NCI-H1105 (cell line): Measurements from ENCODE around the gene EXTL1.

ENCODE experiments used
- DNase-seq: peaks from one replicate; lab custom pipeline; 2025; lab: John Stamatoyannopoulos, UW

The EXTL1 gene

GRCh38 chr1:26041978-26042377 is 20.4 kb downstream of the EXTL1 start:
- DNase-seq, result no peak

- DNase-seq, result no peak
Measured at GRCh38 chr1:26043765-26044164, 22.2 kb downstream of the EXTL1 start.

GRCh38 chr1:26044414-26044813 is 22.8 kb downstream of the EXTL1 start:
- DNase-seq, result no peak

- DNase-seq, result no peak
Measured at GRCh38 chr1:26044971-26045721, 23.6 kb downstream of the EXTL1 start.

DNA sequence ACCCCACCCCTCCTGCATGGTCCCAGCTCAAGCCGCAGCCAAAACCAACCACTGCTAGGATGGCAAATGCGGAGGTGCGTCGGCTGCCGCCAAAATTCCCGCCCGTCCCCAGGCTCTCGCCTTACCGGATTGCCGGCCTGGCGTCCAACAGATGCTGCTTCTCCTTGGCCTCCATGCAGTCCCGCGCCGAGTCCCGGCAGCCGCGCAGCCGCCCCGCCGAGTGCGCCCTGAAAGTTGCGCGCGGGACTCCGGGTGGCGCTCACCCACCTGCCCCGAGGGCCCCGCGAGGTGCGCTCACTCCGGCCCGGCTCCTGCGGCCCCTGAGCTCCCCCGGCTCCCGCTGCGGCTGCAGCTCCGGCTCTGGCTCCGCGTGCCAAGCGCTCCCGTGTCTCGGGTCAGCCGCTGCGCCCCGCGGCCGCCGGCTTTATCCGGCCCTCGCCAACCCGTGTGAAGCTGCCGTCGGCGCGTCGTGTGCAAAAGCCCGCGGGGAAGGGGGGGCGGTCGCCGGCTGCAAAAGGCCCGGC is 24.2 kb downstream of the EXTL1 start, which contains the start of gene SLC30A2:
SLC30A2 (minus strand) TSS at position 397 of the 524 bp plus-strand sequence; CDS start at position 175, 222 bp downstream.
- DNase-seq, result peak; percentile 42

GRCh38 chr1:26046246-26047095 is 24.9 kb downstream of the EXTL1 start:
- DNase-seq, result no peak

- no peak for DNase-seq
Measured at GRCh38 chr1:26047278-26047874, 25.8 kb downstream of the EXTL1 start.

DNA sequence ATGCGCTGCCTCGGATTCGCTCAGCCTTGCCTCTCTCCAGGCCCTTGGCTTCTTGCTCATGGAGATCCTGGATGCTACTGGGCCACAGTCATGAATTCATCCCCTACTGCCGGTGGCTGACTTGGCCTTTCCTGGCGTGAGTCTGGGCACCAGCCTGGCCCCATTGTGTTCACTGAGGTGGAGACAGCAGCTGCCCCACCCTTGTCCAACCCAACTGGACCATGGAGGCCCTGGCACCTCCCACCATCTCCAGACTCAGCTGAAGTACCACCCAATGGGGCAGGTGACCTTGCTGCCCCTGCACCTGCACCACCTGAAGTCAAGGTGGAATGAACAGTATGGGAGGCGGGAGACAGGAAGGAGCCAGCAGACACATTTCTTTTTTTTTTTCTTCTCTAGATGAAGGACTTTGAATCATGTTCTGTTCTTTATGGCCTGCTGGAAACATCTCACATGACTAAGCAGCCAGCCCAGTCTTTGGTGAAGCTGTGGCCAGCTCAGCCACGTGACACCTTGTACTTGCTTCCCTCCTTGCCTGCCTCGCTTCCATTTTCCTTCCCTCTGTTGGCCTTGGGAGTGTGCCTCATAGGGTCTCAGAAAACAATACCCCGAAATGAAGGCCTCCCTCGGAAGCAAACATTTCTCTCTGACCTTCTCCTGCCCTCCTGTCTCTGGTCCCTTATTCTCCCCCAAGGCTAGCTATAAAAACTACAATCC is 28.1 kb downstream of the EXTL1 start:
- DNase-seq, result no peak

GRCh38 chr1:26050248-26050640 is 28.7 kb downstream of the EXTL1 start:
- DNase-seq, result no peak

DNA sequence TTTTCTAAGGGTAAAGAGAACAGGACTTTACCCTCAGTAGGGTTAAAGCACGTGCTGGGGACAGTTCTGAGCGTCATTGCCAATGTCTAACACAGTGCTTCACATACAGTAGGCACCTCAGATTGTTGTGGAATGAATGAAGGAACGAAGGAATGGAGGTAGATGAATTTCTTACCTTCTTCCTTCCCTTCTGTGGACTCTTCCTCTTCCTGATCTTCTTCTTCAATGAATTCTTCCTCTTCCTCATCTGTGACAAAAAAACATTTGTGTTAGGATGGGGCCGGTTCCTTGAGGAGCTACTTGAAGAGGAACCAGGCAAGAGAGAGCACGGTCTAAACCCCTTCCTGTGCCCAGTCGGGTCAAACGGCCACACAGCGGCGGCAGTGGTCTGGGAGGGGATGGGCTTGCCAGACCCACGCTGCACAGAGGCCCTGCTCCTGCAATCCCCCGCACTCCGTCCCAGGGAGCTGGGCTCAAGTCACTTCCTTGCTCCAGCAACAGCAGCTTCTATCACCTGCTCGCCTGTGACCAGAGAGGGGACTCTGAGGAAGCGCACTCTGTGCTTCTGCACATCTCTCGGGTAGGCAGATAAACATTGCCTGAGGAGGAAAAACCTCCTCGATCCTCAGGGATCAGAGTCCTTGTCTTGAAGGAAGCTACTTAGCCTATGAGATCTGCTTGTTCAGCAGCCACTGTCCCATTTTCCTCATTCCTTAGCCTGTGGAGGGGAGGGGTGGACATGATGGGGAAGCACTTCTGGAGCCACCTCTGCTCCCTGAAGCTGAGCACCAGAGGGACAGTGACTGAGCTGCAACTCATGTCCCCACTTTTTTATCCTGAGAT is 32.4 kb downstream of the EXTL1 start:
- DNase-seq, result no peak

DNA sequence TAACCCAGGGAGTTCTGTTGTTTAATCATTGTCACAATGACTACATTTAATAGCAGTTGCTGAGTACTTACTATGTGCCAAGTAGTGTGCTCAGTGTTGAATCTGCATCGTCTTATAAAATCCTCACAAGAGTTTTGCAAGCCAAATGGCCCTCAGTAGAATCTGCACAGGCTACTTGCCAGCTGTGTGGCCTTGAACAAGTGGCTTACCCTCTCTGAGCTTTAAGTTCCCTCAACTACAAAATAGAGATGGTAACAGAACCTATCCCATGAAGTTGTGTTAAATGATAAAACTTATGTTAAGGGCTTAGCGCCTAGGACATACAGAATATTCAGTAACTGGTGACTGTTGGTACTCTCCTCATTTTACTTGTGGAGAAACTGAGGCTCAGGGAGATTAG is 33.5 kb downstream of the EXTL1 start:
- DNase-seq, result no peak

- DNase-seq, result no peak
Measured at GRCh38 chr1:26057189-26057588, 35.6 kb downstream of the EXTL1 start.

DNA sequence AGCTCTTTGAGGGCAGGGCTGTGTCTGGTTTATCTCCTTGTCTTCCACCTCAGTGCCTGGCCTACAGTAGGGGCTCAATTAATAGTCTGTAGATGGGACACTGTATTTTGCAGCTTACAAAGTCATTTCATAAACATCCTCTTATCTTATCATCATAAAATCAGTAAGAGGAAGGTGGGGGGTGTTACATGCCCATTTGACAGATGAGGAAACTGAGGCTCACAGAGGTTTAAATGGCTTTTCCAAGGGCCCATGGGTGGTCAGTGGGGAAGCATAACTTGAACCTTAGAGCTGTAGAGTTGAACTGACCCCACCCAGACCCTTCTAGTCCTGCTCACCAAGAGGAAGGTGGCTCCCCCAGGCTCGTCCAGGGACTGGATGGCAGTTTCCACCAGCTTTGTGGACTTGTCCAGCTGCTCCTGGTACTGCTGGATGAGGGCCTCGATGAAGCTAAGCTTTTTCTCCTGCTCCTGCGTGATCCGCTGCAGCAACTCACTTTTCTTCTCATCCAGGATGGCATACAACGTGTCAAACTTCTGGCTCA is 36.5 kb downstream of the EXTL1 start:
- no peak for DNase-seq

DNA sequence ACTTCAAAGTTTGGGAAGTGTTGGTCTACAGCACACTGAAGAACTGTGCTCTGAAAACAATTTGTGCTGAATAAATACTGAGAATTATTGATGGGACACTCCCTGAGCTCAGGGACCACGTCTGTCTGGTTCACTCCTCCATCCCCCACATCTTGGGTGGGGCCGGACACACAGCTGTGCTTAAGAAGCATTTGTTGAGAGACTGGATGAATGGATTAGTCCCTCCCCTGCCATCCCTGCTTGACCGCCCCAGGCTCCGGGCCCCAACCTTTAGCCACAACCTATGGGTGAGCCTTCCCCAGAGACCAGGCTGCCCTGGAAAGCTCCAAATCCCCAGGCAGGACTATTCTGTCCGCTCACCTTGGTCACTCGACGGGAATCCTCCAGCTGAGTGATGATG is 38.3 kb downstream of the EXTL1 start:
- DNase-seq, result no peak

DNA sequence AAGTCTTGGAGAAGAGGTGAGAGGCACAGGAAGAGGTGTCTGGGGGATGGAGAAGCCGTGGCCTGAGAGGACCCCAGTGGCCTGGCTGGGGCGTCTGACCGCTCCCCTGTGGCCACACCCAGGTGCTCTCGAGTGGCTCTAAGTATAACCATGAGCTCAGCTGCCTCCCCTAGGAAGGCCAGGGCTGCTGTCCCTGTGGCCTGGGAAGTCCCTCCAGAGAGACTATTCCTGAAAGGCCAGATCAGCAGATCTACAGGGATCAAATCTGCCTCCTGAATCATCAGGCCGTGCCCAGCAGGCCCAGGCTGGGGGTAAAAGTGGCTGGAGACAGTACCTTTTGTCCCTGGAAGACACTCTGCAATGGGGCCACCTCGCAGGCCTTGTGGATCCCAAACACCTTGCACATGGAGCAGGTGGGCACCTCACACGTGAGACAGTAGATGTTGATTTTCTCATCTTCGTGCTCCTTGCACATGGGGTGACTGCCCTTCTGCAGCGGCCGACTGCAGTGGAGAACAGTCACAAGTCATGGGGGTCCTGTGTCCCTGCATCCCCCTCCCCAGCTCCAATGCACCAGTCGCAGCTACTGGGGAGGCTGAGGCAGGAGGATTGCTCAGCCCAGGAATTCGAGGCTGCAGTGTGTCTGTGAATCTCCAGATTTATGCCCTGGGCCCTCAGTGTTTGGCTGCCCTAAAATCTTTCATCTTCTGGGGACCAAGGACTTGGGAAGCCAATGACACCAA is 39.4 kb downstream of the EXTL1 start:
- no peak for DNase-seq

GRCh38 chr1:26064553-26064952 is 43.0 kb downstream of the EXTL1 start:
- no peak for DNase-seq

GRCh38 chr1:26066160-26066559 is 44.6 kb downstream of the EXTL1 start:
- DNase-seq, result no peak

- no peak for DNase-seq
Measured at GRCh38 chr1:26066857-26067256, 45.3 kb downstream of the EXTL1 start.

GRCh38 chr1:26067432-26067911 is 45.9 kb downstream of the EXTL1 start, which contains the start of gene TRIM63:
Gene TRIM63, minus strand, starts transcription at chr1:26067630. Its CDS starts 136 bp downstream, at chr1:26067494.
- no peak for DNase-seq

DNA sequence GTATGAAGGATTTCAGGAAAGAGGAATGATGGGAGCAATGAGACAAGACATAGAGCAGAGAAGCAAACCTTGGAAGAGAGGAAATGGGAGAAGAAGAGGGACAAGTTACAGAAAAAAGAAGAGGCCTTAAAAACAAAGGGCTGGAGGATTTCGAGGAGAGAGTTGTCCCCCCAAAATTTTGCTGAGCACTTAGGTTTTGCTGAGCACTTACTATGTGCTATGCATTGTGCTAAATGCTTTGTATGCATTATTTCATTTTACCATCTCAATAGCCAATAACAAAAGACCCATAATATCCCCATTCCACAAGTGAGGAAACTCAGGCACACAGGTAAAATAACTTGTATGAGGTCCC is 48.3 kb downstream of the EXTL1 start:
- no peak for DNase-seq
